Sigmoid colon (tissue), 7 donors: Measurements from ENCODE around the gene TM4SF5. TPM values are rescaled to one million over a fixed set of nuclear protein-coding genes. Genes with fewer than 3 reads are reported as not detected.

Source experiments
- DNase-seq: peaks from one replicate; pipeline ENCODE4 v3.0.0-alpha.2; 2019
- H3K27ac ChIP-seq, 4 donors: fragments of 200-600 bp; sonication (generic); one replicate each; pipeline ENCODE4 v1.5.1; 2016 to 2019; ENCODE audit warnings: mild to moderate bottlenecking in 1 of 4
- H3K27me3 ChIP-seq, 3 donors: fragments of 200-600 bp; sonication (generic); one replicate each; pipeline ENCODE4 v1.5.1; 2019; ENCODE audit warnings: mild to moderate bottlenecking in 1 of 3
- H3K36me3 ChIP-seq, 4 donors: fragments of 200-600 bp; sonication (generic); one replicate each; pipeline ENCODE4 v1.5.1; 2016 to 2019
- H3K4me1 ChIP-seq, 4 donors: fragments of 200-600 bp; sonication (generic); one replicate each; pipeline ENCODE4 v1.5.1; 2017 to 2019
- H3K4me3 ChIP-seq, 4 donors: fragments of 200-600 bp; sonication (generic); one replicate each; pipeline ENCODE4 v1.5.1; 2017 to 2019; ENCODE audit warnings: mild to moderate bottlenecking in 2 of 4, moderate library complexity in 1 of 4
- H3K9me3 ChIP-seq, 4 donors: fragments of 200-600 bp in 3 of 4; sonication (generic) in 3 of 4; one replicate each; pipeline versions ENCODE4 v1.5.1 to v1.6.1; 2013 to 2019
- EP300 ChIP-seq, 4 donors: sonication (generic); formaldehyde crosslinking; IDR thresholded peaks; one replicate each; pipeline ENCODE4 v1.6.1; 2017; ENCODE audit warnings: antibody characterized with exemption in 4 of 4
- POLR2A ChIP-seq, 2 donors: fragments of 450-650 bp; IDR thresholded peaks; one replicate each; pipeline ENCODE4 v1.6.1; 2016; ENCODE audit warnings: antibody characterized with exemption in 2 of 2, mild to moderate bottlenecking in 2 of 2, moderate library complexity in 2 of 2
- POLR2AphosphoS5 ChIP-seq, 4 donors: sonication (generic); formaldehyde crosslinking; IDR thresholded peaks; one replicate each; pipeline ENCODE4 v1.6.1; 2017; ENCODE audit warnings: antibody characterized with exemption in 4 of 4
- WGBS, 2 donors: extraction: QIAGEN DNeasy Blood & Tissue Kit; methylation state at CpG; one replicate each; pipeline ENCODE4 v1.1.7; 2013; 5-methylcytosine and 5-hydroxymethylcytosine counted together
- intact Hi-C: fragments of 100-400 bp; cut with DNase I; formaldehyde crosslinking; loops from one replicate; pipeline ENCODE4 v1.15.1; 2023
- polyA plus RNA-seq, 3 donors: library from polyadenylated mRNA; stranded (reverse); fragments of 200-250 nt; gene quantifications; one replicate each; pipeline ENCODE4 v1.2.3, GENCODE V29; 2013
- total RNA-seq, 4 donors: library from RNA; depleted of rRNA; stranded (reverse); fragments of >200 nt; gene quantifications; one replicate each; pipeline ENCODE4 v1.1.0, GENCODE V29; 2016
- TF ChIP-seq, protein P1 (sequence below), 4 experiments: fragments of 450-650 bp in 3 of 4; fragments of 200-600 bp in 1 of 4; IDR thresholded peaks; one replicate each; pipeline ENCODE4 v1.5.1; 2016 to 2019; ENCODE audit warnings: antibody characterized with exemption in 4 of 4, mild to moderate bottlenecking in 3 of 4, moderate library complexity in 2 of 4
- donor health status: healthy with polysubstance abuse.
- donor health status: Bipolar disorder and iron deficiency.
- donor health status: healthy.

The TM4SF5 gene
- total and polyA plus RNA-seq, 7 donors: 7.8 to 19.2 (median 11.1) TPM; not detected in 4

- WGBS, 2 donors: 92 to 96% methylated on average over 1 of the region's 1 CpG
- Histone ChIP-seq H3K27me3 (no peaks in the 10 kb centered on the region), H3K9me3 (no peaks in the 10 kb centered on the region), H3K4me3 (no peak overlapping the region), H3K27ac (peak overlapping the region in 3 of 4 donors; percentile 84 to 89 (median 84)), H3K4me1 (peaks cover 0 to 20% (median 14%) of the 10 kb centered on the region in 4 donors), H3K36me3 (peaks cover 7 to 23% (median 12%) of the 10 kb centered on the region in 4 donors)
- TF ChIP-seq, protein P1, sequence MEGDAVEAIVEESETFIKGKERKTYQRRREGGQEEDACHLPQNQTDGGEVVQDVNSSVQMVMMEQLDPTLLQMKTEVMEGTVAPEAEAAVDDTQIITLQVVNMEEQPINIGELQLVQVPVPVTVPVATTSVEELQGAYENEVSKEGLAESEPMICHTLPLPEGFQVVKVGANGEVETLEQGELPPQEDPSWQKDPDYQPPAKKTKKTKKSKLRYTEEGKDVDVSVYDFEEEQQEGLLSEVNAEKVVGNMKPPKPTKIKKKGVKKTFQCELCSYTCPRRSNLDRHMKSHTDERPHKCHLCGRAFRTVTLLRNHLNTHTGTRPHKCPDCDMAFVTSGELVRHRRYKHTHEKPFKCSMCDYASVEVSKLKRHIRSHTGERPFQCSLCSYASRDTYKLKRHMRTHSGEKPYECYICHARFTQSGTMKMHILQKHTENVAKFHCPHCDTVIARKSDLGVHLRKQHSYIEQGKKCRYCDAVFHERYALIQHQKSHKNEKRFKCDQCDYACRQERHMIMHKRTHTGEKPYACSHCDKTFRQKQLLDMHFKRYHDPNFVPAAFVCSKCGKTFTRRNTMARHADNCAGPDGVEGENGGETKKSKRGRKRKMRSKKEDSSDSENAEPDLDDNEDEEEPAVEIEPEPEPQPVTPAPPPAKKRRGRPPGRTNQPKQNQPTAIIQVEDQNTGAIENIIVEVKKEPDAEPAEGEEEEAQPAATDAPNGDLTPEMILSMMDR (IDR thresholded peaks at IDR 0.05): no peak
- TF ChIP-seq POLR2A (IDR thresholded peaks at IDR 0.05) (no peak), EP300 (IDR thresholded peaks at IDR 0.05) (no peak), POLR2AphosphoS5 (IDR thresholded peaks at IDR 0.05) (no peak)
- DNase-seq: no peak
- intact Hi-C loops: loop anchor here (5.0 kb wide), 1 partner anchor 37 kb away; the partner anchor contains the start of gene MINK1
Observed at GRCh38 chr17:4795168-4795567, 23.5 kb downstream of the TM4SF5 start.

GRCh38 chr17:4796552-4796920 is 24.9 kb downstream of the TM4SF5 start:
- Histone ChIP-seq H3K27ac (peak overlapping the region; percentile 79 to 89 (median 84)), H3K9me3 (no peaks in the 10 kb centered on the region), H3K4me3 (peak overlapping the region; percentile 68 to 90 (median 72)), H3K36me3 (peaks cover 7 to 23% (median 12%) of the 10 kb centered on the region in 4 donors), H3K27me3 (no peaks in the 10 kb centered on the region), H3K4me1 (peaks cover 0 to 16% (median 10%) of the 10 kb centered on the region in 4 donors)
- intact Hi-C loops: loop anchor here (2.0 to 5.0 kb wide), 2 partner anchors 36 to 66 kb away; partner anchors contain the start of genes MED11 and MINK1
- no peak for DNase-seq
- TF ChIP-seq, protein P1 (IDR thresholded peaks at IDR 0.05): no peak
- TF ChIP-seq EP300 (IDR thresholded peaks at IDR 0.05) (no peak), POLR2AphosphoS5 (IDR thresholded peaks at IDR 0.05) (no peak), POLR2A (IDR thresholded peaks at IDR 0.05) (no peak)
- WGBS, 2 donors: 1 to 2% methylated on average over 7 of the region's 7 CpGs

GRCh38 chr17:4800462-4801196 is 28.9 kb downstream of the TM4SF5 start:
- WGBS, 2 donors: 80 to 88% methylated on average over 10 of the region's 10 CpGs
- no peak for DNase-seq
- Histone ChIP-seq H3K27ac (no peak overlapping the region), H3K9me3 (no peaks in the 10 kb centered on the region), H3K36me3 (peaks cover 7 to 23% (median 12%) of the 10 kb centered on the region in 4 donors), H3K27me3 (no peaks in the 10 kb centered on the region), H3K4me3 (no peak overlapping the region), H3K4me1 (peaks cover 0 to 13% (median 10%) of the 10 kb centered on the region in 4 donors)
- intact Hi-C loops: no loop called here
- no peak for TF ChIP-seq POLR2AphosphoS5 (IDR thresholded peaks at IDR 0.05)
- TF ChIP-seq, protein P1 (IDR thresholded peaks at IDR 0.05): no peak
- TF ChIP-seq EP300 (IDR thresholded peaks at IDR 0.05): no peak
- TF ChIP-seq POLR2A (IDR thresholded peaks at IDR 0.05): no peak

- TF ChIP-seq, protein P1 (IDR thresholded peaks at IDR 0.05): no peak
- no peak for TF ChIP-seq EP300 (IDR thresholded peaks at IDR 0.05)
- Histone ChIP-seq H3K4me1 (peaks cover 0 to 12% (median 10%) of the 10 kb centered on the region in 4 donors), H3K27ac (no peak within 1 kb of the TSS), H3K9me3 (no peaks in the 10 kb centered on the region), H3K4me3 (no peak within 1 kb of the TSS), H3K36me3 (peaks cover 7 to 22% (median 12%) of the 10 kb centered on the region in 4 donors), H3K27me3 (no peaks in the 10 kb centered on the region)
- 80 to 86% methylated on average over 9 of the region's 9 CpGs for WGBS, 2 donors
- no peak for DNase-seq
- intact Hi-C loops: no loop called here
Observed at GRCh38 chr17:4802228-4802627, 30.5 kb downstream of the TM4SF5 start, which contains the start of gene C17orf114. Gene C17orf114, minus strand, starts transcription at chr17:4802328.
